Myocyte (in vitro differentiated cells): ENCODE measurements around the gene KRTAP9-8. TPM values are rescaled to one million over a fixed set of nuclear protein-coding genes. Genes with fewer than 3 reads are reported as not detected.
A peak's percentile ranks its signal among the peaks of the same experiment; 100 is the strongest.
"Not testable (repeated sequence)": the region's sequence is repeated elsewhere in the genome, so short reads cannot be mapped to it uniquely, and the experiment has no call there.

Experiments
- DNase-seq: peaks from one replicate; pipeline ENCODE4 v3.0.0-alpha.2; 2012; ENCODE audit warnings: low read depth
- polyA plus RNA-seq: library from polyadenylated mRNA; unstranded; fragments of >200 nt; gene quantifications from one replicate; pipeline ENCODE4 v1.2.1, GENCODE V29; 2012; ENCODE audit warnings: missing spikeins
- total RNA-seq: library from RNA; depleted of rRNA; stranded (reverse); fragments of >200 nt; gene quantifications from 2 replicates; pipeline ENCODE4 v1.2.3, GENCODE V29; 2014

The KRTAP9-8 gene, protein sequence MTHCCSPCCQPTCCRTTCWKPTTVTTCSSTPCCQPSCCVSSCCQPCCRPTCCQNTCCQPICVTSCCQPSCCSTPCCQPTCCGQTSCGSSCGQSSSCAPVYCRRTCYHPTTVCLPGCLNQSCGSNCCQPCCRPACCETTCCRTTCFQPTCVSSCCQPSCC
- total RNA-seq: not detected in 2 replicates
- polyA plus RNA-seq: not detected

DNA sequence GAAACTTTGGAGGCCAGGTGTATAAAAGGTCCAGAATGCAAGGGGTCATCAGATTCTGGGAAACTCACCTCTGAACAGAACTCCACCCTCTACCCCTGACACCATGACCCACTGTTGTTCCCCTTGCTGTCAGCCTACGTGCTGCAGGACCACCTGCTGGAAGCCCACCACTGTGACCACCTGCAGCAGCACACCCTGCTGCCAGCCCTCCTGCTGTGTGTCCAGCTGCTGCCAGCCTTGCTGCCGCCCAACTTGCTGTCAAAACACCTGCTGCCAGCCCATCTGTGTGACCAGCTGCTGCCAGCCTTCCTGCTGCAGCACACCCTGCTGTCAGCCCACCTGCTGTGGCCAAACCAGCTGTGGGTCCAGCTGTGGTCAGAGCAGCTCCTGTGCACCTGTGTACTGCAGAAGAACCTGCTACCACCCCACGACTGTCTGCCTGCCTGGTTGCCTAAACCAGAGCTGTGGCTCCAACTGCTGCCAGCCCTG is at the start of gene KRTAP9-8:
Gene KRTAP9-8, plus strand, starts transcription at position 51 of the 489 bp plus-strand sequence. Its CDS starts 53 bp downstream, at position 104.
- DNase-seq: peak; percentile 8

- not testable (repeated sequence) for DNase-seq
These were observed 47.9 kb upstream of the KRTAP9-8 start, which contains the start of gene KRTAP9-1 for GRCh38 chr17:41189837-41190318. KRTAP9-1 (plus strand) TSS chr17:41189887; CDS start chr17:41189887, 0 bp downstream.

DNA sequence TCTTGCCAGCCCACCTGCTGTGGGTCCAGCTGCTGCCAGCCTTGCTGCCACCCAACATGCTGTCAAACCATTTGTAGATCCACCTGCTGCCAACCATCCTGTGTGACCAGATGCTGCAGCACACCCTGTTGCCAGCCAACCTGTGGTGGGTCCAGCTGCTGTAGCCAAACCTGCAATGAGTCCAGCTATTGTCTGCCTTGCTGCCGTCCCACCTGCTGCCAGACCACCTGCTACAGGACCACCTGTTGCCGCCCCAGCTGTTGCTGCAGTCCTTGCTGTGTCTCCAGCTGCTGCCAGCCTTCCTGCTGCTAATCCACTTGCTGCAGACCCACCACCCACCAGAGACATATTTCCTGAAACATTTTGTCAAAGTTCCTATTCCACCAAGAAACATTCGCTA is 47.5 kb upstream of the KRTAP9-8 start:
- peak; percentile 22 for DNase-seq

GRCh38 chr17:41196068-41196467 is 41.7 kb upstream of the KRTAP9-8 start:
- no peak for DNase-seq

GRCh38 chr17:41199421-41200078 is 38.2 kb upstream of the KRTAP9-8 start:
- DNase-seq: no peak

GRCh38 chr17:41211845-41212466 is 25.8 kb upstream of the KRTAP9-8 start:
- DNase-seq: peak; percentile 56

DNA sequence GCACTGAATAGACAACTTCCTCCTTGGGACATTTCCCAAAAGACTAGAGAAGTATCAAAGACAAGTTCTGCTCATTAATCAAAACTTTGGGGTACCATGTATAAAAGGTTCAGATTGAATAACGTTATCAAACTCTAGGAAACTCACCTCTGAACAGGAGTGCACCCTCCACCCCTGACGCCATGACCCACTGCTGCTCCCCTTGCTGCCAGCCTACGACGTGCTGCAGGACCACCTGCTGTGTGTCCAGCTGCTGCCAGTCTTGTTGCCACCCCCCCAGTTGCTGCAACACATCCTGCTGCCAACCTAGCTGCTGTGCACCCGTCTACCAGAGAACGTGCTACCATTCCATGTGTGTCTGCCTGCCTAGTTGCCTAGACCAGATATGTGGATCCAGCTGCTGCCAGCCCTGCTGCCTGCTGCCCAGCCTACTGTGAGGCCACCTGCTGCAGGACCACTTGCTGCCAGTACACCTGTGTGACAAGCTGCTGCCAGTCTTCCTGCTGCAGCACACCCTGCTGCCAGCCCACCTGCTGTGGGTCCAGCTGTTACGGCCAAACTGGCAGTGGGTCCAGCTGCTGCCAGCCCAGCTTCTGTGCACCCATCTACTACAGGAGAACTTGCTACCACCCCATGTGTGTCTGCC is 25.2 kb upstream of the KRTAP9-8 start:
- peak; percentile 31 for DNase-seq

DNA sequence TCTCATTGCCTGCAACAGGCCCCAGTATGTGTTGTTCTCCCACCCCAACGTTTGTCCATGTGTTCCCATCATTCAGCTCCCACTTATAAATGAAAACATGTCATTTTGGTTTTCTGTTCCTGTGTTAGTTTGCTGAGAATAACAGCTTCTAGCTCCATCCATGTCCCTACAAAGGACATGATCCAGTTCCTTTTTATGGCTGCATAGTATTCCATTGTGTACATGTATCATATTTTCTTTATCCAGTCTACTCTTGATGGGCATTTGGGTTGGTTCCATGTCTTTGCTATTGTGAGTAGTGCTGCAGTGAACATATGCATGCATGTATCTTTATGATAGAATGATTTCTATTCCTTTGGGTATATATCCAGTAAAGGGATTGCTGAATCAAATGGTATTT is 22.1 kb upstream of the KRTAP9-8 start:
- DNase-seq: no peak

DNA sequence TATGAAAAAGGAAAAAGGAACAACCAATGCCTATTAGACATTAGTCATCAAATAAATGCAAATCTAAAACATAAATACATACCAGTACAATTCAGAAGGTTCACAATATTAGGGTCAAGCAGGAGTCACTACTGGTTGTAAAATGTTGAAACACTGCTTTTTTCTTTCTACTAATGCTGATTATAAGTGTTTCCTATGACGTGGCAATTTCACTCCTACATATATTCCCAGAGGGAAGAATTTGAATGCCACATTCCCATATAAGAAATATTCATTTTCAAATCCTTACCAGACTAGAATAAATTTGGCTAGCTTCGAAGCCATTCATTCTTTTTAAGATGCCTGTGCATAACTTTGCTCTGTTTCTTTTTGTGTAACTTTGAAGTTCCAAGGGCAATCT is 14.0 kb upstream of the KRTAP9-8 start:
- no peak for DNase-seq

- no peak for DNase-seq
These were observed 11.7 kb upstream of the KRTAP9-8 start for GRCh38 chr17:41226051-41226450.

DNA sequence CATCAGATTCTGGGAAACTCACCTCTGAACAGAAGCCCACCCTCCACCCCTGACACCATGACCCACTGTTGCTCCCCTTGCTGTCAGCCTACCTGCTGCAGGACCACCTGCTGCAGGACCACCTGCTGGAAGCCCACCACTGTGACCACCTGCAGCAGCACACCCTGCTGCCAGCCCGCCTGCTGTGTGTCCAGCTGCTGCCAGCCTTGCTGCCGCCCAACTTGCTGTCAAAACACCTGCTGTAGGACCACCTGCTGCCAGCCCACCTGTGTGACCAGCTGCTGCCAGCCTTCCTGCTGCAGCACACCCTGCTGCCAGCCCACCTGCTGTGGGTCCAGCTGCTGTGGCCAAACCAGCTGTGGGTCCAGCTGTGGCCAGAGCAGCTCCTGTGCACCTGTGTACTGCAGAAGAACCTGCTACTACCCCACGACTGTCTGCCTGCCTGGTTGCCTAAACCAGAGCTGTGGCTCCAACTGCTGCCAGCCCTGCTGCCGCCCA is 11.2 kb upstream of the KRTAP9-8 start, which contains the start of gene KRTAP9-2:
Gene KRTAP9-2, plus strand, starts transcription at position 51 of the 498 bp plus-strand sequence. Its CDS starts 7 bp downstream, at position 58.
- not testable (repeated sequence) for DNase-seq

DNA sequence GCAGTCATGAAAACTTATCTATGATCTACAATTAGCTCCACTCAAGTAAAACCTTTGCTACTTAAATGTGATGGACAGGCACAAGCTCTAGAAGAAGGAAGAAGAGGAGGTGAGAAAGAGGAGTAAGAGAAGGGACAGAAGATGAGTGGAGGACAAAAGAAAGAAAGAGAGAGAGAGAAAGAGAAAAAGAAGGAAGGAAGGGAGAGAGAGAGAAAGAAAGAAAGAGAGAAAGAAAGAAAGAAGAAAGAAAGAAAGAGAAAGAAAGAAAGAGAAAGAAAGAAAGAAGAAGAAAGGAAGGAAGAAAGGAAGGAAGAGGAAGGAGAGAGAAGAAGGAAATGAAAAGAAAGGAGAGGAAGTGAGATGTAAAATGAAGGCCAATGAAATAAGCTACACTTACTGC is 7.7 kb upstream of the KRTAP9-8 start:
- DNase-seq: no peak

DNA sequence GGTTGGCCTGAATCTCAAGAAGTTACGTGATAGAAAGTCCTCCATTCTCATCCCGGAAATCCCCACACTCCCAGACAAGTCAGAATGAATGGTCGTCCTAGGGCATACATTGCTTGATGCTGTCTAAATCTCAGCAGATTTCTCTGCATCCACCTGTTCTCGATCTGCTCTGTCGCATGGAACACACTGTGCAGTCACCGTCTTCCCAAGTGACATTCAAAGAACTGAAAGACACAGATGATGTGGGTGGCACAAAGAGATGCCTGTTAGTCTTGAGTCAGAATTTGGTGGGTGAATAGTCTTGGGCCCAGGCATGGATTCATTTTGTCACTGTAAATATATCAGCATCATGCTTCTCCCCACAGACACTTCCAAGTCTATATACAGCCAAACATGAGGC is 6.1 kb upstream of the KRTAP9-8 start:
- no peak for DNase-seq

- DNase-seq: peak; percentile 3
These were observed 5.2 kb upstream of the KRTAP9-8 start, which contains the start of gene KRTAP9-3 for GRCh38 chr17:41232399-41233105. KRTAP9-3 (plus strand) TSS chr17:41232449; CDS start chr17:41232502, 53 bp downstream.

DNA sequence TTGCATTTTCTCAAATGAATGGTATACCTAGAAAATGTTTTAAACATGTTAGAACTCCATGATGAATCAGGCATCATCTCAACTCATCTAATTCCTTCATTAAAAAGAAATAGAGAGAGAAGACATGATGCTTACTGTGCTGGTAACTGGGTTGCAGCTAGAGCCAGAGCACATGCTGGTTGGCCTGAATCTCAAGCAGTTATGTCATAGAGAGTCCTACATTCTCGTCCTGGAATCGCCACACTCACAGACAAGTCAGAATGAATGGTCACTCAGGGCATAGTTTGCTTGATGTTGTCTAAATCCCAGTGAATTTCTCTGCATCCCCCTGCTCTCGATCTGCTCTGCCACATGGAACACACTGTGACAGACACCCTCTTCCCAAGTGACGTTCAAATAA is 683 bp upstream of the KRTAP9-8 start:
- DNase-seq: not testable (repeated sequence)

- DNase-seq: not testable (repeated sequence)
These were observed 9.4 kb downstream of the KRTAP9-8 start for GRCh38 chr17:41246995-41247787.

DNA sequence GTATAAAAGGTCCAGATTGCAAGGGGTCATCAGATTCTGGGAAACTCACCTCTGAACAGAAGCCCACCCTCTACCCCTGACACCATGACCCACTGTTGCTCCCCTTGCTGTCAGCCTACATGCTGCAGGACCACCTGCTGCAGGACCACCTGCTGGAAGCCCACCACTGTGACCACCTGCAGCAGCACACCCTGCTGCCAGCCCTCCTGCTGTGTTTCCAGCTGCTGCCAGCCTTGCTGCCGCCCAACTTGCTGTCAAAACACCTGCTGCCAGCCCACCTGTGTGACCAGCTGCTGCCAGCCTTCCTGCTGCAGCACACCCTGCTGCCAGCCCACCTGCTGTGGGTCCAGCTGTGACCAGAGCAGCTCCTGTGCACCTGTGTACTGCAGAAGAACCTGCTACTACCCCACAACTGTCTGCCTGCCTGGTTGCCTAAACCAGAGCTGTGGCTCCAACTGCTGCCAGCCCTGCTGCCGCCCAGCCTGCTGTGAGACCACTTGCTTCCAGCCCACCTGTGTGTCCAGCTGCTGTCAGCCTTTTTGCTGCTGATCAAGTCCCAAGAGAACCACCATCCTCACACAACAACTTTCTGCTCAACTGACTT is 11.9 kb downstream of the KRTAP9-8 start, which contains the start of gene KRTAP9-4:
Gene KRTAP9-4, plus strand, starts transcription at position 51 of the 604 bp plus-strand sequence. Its CDS starts 34 bp downstream, at position 85.
- DNase-seq: not testable (repeated sequence)

- DNase-seq: no peak
These were observed 13.5 kb downstream of the KRTAP9-8 start for GRCh38 chr17:41251261-41251660.

GRCh38 chr17:41254861-41255260 is 17.1 kb downstream of the KRTAP9-8 start:
- DNase-seq: no peak
